Measurements from ENCODE around the gene GBA3.

The GBA3 gene

DNA sequence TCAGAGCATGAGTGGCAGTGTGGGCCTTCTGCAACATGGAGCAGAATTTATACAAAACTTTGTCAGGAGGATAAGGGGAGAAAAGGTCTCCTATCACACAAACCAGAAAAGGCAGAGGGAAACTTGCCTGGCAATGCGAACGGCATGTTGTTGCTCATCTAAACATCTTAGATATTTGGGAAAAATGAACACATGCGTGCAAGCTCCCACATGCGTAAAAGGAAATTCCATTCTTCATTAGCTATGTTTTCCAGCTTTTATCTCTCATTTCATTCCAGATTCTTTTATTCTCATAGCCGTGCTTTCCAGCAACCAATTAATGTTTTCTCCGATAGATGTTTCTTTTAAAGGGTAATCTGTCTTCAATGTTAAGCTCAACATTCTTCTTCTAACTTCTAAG, 31.3 kb upstream of the GBA3 start:
- H3K4me3 ChIP-seq (ENCODE audit: control insufficient read depth, low read depth, low read length), result no peak overlapping the region
- DNase-seq (ENCODE audit: low read depth), result no peak
- TF ChIP-seq, protein P1, sequence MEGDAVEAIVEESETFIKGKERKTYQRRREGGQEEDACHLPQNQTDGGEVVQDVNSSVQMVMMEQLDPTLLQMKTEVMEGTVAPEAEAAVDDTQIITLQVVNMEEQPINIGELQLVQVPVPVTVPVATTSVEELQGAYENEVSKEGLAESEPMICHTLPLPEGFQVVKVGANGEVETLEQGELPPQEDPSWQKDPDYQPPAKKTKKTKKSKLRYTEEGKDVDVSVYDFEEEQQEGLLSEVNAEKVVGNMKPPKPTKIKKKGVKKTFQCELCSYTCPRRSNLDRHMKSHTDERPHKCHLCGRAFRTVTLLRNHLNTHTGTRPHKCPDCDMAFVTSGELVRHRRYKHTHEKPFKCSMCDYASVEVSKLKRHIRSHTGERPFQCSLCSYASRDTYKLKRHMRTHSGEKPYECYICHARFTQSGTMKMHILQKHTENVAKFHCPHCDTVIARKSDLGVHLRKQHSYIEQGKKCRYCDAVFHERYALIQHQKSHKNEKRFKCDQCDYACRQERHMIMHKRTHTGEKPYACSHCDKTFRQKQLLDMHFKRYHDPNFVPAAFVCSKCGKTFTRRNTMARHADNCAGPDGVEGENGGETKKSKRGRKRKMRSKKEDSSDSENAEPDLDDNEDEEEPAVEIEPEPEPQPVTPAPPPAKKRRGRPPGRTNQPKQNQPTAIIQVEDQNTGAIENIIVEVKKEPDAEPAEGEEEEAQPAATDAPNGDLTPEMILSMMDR (conservative IDR thresholded peaks at IDR 0.05; ENCODE audit: control insufficient read depth, insufficient read depth, low read depth, low read length), result no peak

DNA sequence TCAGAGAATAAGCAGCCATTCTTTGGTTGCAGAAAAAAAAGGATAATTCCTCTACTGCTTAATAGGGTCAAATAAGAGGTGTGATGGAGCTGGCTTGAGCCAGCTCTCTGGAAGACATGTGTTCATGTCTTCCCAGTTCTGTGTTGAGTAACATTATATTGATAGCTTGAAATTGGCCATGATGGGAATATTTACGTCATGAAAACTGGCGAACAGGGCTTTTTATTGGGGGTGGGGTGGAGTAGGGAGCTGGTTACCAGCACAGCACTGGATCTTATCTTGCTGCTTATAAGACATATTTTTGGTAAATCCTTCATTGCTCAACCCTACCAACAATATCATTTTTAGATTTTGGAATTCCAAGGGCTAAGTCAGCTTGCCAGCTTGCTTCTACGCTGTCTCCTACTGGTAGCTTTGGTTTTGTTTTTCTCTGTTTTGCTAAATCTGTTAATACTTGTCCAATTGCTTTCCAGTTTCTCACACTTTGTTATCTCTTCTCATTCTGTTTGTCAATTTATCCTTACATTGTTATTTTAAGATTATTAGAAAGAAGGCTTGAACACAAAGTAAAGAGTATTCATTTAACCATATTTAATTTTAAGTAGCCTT, 25.3 kb upstream of the GBA3 start:
- peak; percentile 20 for DNase-seq (ENCODE audit: low read depth)
- TF ChIP-seq, protein P1 (conservative IDR thresholded peaks at IDR 0.05; ENCODE audit: control insufficient read depth, insufficient read depth, low read depth, low read length), result no peak
- no peak overlapping the region for H3K4me3 ChIP-seq (ENCODE audit: control insufficient read depth, low read depth, low read length)

DNA sequence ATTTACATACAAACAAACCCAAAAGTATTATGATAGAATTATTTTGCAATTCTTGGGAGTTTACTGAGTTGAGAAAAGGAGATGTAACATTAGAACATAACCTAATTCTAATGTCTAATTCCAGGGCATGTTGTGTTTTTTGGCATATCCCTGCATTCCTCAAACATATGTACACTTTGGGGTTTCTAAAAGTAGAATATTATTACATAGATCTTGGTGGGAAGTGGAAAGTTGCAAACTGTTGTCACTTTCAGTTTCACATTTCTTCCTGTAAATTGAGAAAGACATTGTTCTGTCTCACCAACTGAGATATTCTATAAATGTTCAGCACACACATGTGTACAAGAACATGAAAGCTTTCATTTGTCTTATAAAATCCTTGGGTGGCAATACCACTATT, 24.4 kb upstream of the GBA3 start:
- TF ChIP-seq, protein P1 (conservative IDR thresholded peaks at IDR 0.05; ENCODE audit: control insufficient read depth, insufficient read depth, low read depth, low read length), result no peak
- DNase-seq (ENCODE audit: low read depth), result peak; percentile 66
- H3K4me3 ChIP-seq (ENCODE audit: control insufficient read depth, low read depth, low read length), result no peak overlapping the region

DNA sequence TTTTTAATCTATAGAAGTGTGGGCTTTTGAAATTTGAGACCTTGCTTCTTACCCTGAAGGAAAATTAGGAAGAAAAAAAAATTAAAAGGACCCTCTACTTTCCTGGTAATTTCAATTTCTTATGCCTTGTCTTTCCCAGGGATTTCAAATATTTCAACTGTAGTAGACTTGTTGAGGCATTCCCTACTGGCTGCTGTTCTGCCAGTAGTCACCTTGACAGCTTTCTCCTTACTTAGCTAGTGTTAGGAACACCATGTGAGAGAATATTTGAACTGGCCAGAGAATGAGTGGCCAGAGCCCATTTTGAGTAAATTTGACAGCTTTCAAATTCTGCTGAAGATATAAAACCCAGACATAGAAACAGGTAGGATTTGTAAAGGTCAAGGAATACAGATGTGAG, 24.0 kb upstream of the GBA3 start:
- TF ChIP-seq, protein P1 (conservative IDR thresholded peaks at IDR 0.05; ENCODE audit: control insufficient read depth, insufficient read depth, low read depth, low read length), result no peak
- DNase-seq (ENCODE audit: low read depth), result no peak
- no peak overlapping the region for H3K4me3 ChIP-seq (ENCODE audit: control insufficient read depth, low read depth, low read length)

DNA sequence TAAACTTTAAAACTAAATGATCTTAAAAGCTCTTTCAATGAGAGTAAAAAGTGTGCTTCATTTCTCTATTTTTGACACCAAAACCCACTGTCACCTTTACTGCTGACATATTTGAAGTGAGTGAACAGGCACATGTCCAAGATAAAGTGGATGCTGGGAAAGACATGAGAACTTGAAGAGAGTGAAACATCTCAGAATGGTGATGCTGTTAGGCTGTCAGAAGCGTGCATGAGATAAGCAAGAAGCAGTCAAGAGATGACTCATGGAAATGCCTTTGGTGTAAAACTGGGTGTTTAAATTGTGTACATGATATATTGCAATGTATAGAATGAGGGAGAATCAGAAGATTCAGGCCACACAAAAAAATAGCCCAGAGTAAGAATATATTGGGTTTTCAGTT, 21.8 kb upstream of the GBA3 start:
- DNase-seq (ENCODE audit: low read depth), result peak; percentile 14
- no peak overlapping the region for H3K4me3 ChIP-seq (ENCODE audit: control insufficient read depth, low read depth, low read length)
- TF ChIP-seq, protein P1 (conservative IDR thresholded peaks at IDR 0.05; ENCODE audit: control insufficient read depth, insufficient read depth, low read depth, low read length), result no peak

DNA sequence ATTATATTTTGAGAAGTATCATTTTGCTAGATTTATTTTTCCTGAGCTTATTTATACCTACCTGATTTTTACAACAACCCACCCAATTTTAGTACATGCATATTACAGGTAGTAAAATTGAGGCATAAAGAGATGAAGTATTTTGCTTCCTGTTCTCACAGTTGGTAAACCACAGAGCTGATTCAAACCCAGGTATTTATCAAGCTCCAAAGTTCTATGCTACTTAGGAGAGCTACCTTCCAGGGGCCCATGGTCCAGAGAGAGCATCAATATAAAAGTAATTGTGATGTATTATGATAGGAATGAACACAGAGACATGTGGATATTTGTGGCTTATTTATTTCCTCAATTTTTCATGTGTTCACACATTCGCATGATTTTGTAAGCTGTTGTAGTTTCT, 20.2 kb upstream of the GBA3 start:
- DNase-seq (ENCODE audit: low read depth), result no peak
- no peak overlapping the region for H3K4me3 ChIP-seq (ENCODE audit: control insufficient read depth, low read depth, low read length)
- TF ChIP-seq, protein P1 (conservative IDR thresholded peaks at IDR 0.05; ENCODE audit: control insufficient read depth, insufficient read depth, low read depth, low read length), result no peak

DNA sequence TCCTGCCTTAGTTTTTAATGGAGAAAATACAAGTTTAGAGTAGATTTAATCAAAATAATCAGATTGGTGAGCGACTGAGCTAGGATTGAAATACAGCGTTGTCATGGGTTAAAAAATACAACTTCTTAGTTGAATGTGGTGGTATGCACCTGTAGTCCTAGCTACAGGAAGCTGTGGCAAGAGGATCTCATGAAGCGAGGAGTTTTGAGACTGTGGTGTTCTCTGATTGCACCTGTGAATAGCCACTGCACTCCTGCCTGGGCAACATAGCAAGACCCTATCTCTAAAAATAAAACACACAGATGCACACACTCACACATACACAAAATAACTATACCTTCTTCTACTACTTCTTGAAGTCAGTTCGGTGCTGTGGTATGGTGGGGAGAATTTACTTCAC, 19.8 kb upstream of the GBA3 start:
- no peak for DNase-seq (ENCODE audit: low read depth)
- H3K4me3 ChIP-seq (ENCODE audit: control insufficient read depth, low read depth, low read length), result no peak overlapping the region
- TF ChIP-seq, protein P1 (conservative IDR thresholded peaks at IDR 0.05; ENCODE audit: control insufficient read depth, insufficient read depth, low read depth, low read length), result no peak

Data from fibroblast of mammary gland (primary cell).